ENCODE measurements around the gene SYT9.

SYT9 gene

GRCh38 chr11:7480113-7480512, 228.4 kb downstream of the SYT9 start:
- ATAC-seq = no peak
- TF ChIP-seq PPARA (CRISPR knock-in tag; IDR thresholded peaks at IDR 0.05; ENCODE audit: borderline replicate concordance) = no peak

GRCh38 chr11:7484131-7484530, 232.4 kb downstream of the SYT9 start:
- ATAC-seq = no peak
- TF ChIP-seq PPARA (CRISPR knock-in tag; IDR thresholded peaks at IDR 0.05; ENCODE audit: borderline replicate concordance) = no peak
- TF ChIP-seq BACH2 (CRISPR knock-in tag; IDR thresholded peaks at IDR 0.05; ENCODE audit: borderline replicate concordance) = no peak
- no peak for TF ChIP-seq CREB5 (CRISPR knock-in tag; IDR thresholded peaks at IDR 0.05; ENCODE audit: low read depth)
- TF ChIP-seq GLIS3 (CRISPR knock-in tag; IDR thresholded peaks at IDR 0.05) = no peak
- no peak for TF ChIP-seq ISL1 (CRISPR knock-in tag; IDR thresholded peaks at IDR 0.05)
- no peak for TF ChIP-seq PATZ1 (CRISPR knock-in tag; IDR thresholded peaks at IDR 0.05; ENCODE audit: borderline replicate concordance)
- no peak for TF ChIP-seq ZNF8 (CRISPR knock-in tag; IDR thresholded peaks at IDR 0.05)
- no peak for TF ChIP-seq ZFP3 (CRISPR knock-in tag; IDR thresholded peaks at IDR 0.05)
- no peak for TF ChIP-seq TCF4 (CRISPR knock-in tag; IDR thresholded peaks at IDR 0.05; ENCODE audit: borderline replicate concordance)
- no peak for TF ChIP-seq POU6F1 (CRISPR knock-in tag; IDR thresholded peaks at IDR 0.05; ENCODE audit: borderline replicate concordance, low read depth)
- TF ChIP-seq CSDC2 (CRISPR knock-in tag; IDR thresholded peaks at IDR 0.05) = no peak
- TF ChIP-seq ZC3H10 (CRISPR knock-in tag; IDR thresholded peaks at IDR 0.05) = no peak
- TF ChIP-seq CSRNP3 (CRISPR knock-in tag; IDR thresholded peaks at IDR 0.05) = no peak
- no peak for TF ChIP-seq TOX (CRISPR knock-in tag; IDR thresholded peaks at IDR 0.05; ENCODE audit: borderline replicate concordance)
- TF ChIP-seq SNAI2 (CRISPR knock-in tag; IDR thresholded peaks at IDR 0.05) = no peak
- TF ChIP-seq ARNTL (CRISPR knock-in tag; IDR thresholded peaks at IDR 0.05; ENCODE audit: borderline replicate concordance, low read depth) = no peak
- TF ChIP-seq OSR1 (CRISPR knock-in tag; IDR thresholded peaks at IDR 0.05) = no peak
- no peak for TF ChIP-seq TSHZ2 (CRISPR knock-in tag; IDR thresholded peaks at IDR 0.05)
- TF ChIP-seq RARB (CRISPR knock-in tag; IDR thresholded peaks at IDR 0.05) = no peak
- no peak for TF ChIP-seq ZFP30 (CRISPR knock-in tag; IDR thresholded peaks at IDR 0.05)

GRCh38 chr11:7484645-7485044, 232.9 kb downstream of the SYT9 start:
- ATAC-seq = no peak
- no peak for TF ChIP-seq ZNF565 (CRISPR knock-in tag; conservative IDR thresholded peaks at IDR 0.05; ENCODE audit: low read depth)
- 0 out of 2 replicates have a peak, but pooled peaks have one; percentile 13 for TF ChIP-seq ISL1 (CRISPR knock-in tag; IDR thresholded peaks at IDR 0.05)
